HTERT RPE-1 (cell line): ENCODE results near the gene SLC25A13.
"Not testable (repeated sequence)": the region's sequence is repeated elsewhere in the genome, so short reads cannot be mapped to it uniquely, and the experiment has no call there.

ENCODE experiments used
- in situ Hi-C: fragments of 300-500 bp; cut with MboI; formaldehyde crosslinking; loops from 4 replicates; pipeline ENCODE4 v1.14.3; 2020; ENCODE audit warnings: low sequenced_read_pairs

The SLC25A13 gene

GRCh38 chr7:96173781-96174180 is 148.1 kb downstream of the SLC25A13 start:
- in situ Hi-C loops, result no loop called here

GRCh38 chr7:96169439-96169838 is 152.5 kb downstream of the SLC25A13 start:
- in situ Hi-C loops, result no loop called here

GRCh38 chr7:96167424-96167823 is 154.5 kb downstream of the SLC25A13 start:
- in situ Hi-C loops, result no loop called here

GRCh38 chr7:96161897-96162296 is 160.0 kb downstream of the SLC25A13 start:
- in situ Hi-C loops, result no loop called here

- in situ Hi-C loops, result no loop called here
Measured at GRCh38 chr7:96157856-96158255, 164.0 kb downstream of the SLC25A13 start.

GRCh38 chr7:96154506-96154905 is 167.4 kb downstream of the SLC25A13 start:
- in situ Hi-C loops, result not testable (repeated sequence)

GRCh38 chr7:96152706-96153105 is 169.2 kb downstream of the SLC25A13 start:
- in situ Hi-C loops, result no loop called here

- in situ Hi-C loops, result no loop called here
Measured at GRCh38 chr7:96151889-96152288, 170.0 kb downstream of the SLC25A13 start.

- in situ Hi-C loops, result no loop called here
Measured at GRCh38 chr7:96144260-96144526, 177.7 kb downstream of the SLC25A13 start.

- in situ Hi-C loops, result no loop called here
Measured at GRCh38 chr7:96143495-96144259, 178.2 kb downstream of the SLC25A13 start.

- in situ Hi-C loops, result no loop called here
Measured at GRCh38 chr7:96136600-96137239, 185.2 kb downstream of the SLC25A13 start.

- in situ Hi-C loops, result no loop called here
Measured at GRCh38 chr7:96135241-96135640, 186.7 kb downstream of the SLC25A13 start.

- in situ Hi-C loops, result no loop called here
Measured at GRCh38 chr7:96131525-96131924, 190.4 kb downstream of the SLC25A13 start.

- in situ Hi-C loops, result no loop called here
Measured at GRCh38 chr7:96127746-96128145, 194.2 kb downstream of the SLC25A13 start.

- in situ Hi-C loops, result no loop called here
Measured at GRCh38 chr7:96126382-96126781, 195.5 kb downstream of the SLC25A13 start.

GRCh38 chr7:96122746-96123145 is 199.2 kb downstream of the SLC25A13 start:
- in situ Hi-C loops, result no loop called here

- in situ Hi-C loops, result no loop called here
Measured at GRCh38 chr7:96121752-96122151, 200.1 kb downstream of the SLC25A13 start.

- in situ Hi-C loops, result no loop called here
Measured at GRCh38 chr7:96120445-96121225, 201.3 kb downstream of the SLC25A13 start.

GRCh38 chr7:96118449-96119001 is 203.4 kb downstream of the SLC25A13 start:
- in situ Hi-C loops, result no loop called here

GRCh38 chr7:96116173-96116572 is 205.7 kb downstream of the SLC25A13 start:
- in situ Hi-C loops, result no loop called here

- in situ Hi-C loops, result no loop called here
Measured at GRCh38 chr7:96114190-96114589, 207.7 kb downstream of the SLC25A13 start.

GRCh38 chr7:96111405-96111804 is 210.5 kb downstream of the SLC25A13 start:
- in situ Hi-C loops, result no loop called here
